GM12878 (cell line): ENCODE results near the gene RHCE. TPM values are rescaled to one million over a fixed set of nuclear protein-coding genes. Genes with fewer than 3 reads are reported as not detected.

Experiments used
- ATAC-seq: fragments of 200-7000 bp; cut with Tn5 transposase; 3 replicates; pipeline ENCODE4 v1.9.1; 2020; ENCODE audit warnings: mild to moderate bottlenecking, moderate library complexity
- BruUV-seq: library from RNA; stranded (reverse); fragments of 400-500 nt; replicated peaks from 2 replicates; lab custom pipeline; 2021; lab: Mats Ljungman, UMichigan
- CTCF ChIA-PET: fragments of 300-600 bp; sonication (Branson Sonifier 250); formaldehyde crosslinking; extraction: SDS; loops from one replicate; lab custom pipeline; 2021; ENCODE audit warnings: inconsistent platforms; lab: Yijun Ruan, JAX
- POLR2A ChIA-PET: fragments of 350-600 bp; formaldehyde crosslinking; extraction: SDS; loops from one replicate; lab custom pipeline; 2021; ENCODE audit warnings: inconsistent platforms; lab: Charles Lee
- RAD21 ChIA-PET: fragments of 300-600 bp; sonication (Branson Sonifier 250); formaldehyde crosslinking; loops from one replicate; lab custom pipeline; 2023; ENCODE audit warnings: antibody characterized with exemption; ENCODE audit not compliant: unreplicated experiment; lab: Charles Lee
- SMC1A ChIA-PET: fragments of 300-600 bp; sonication (Branson Sonifier 250); formaldehyde crosslinking; loops from one replicate; lab custom pipeline; 2023; ENCODE audit not compliant: unreplicated experiment, uncharacterized antibody; lab: Charles Lee
- DNase-seq: peaks from one replicate; pipeline ENCODE4 v3.0.0-alpha.2; 2011; ENCODE audit warnings: low read depth, low spot score
- FAIRE-seq: peaks from 3 replicates; lab custom pipeline; 2011; peaks lifted over from hg19 to GRCh38; lab: Jason Lieb, UNC
- H2AFZ ChIP-seq: 2 replicates; pipeline ENCODE4 v1.6.0; 2011; ENCODE audit warnings: low read depth, low read length, control low read depth; ENCODE audit not compliant: control insufficient read depth
- H3K27ac ChIP-seq: 2 replicates; pipeline ENCODE4 v1.5.1; 2011; ENCODE audit warnings: control low read depth; ENCODE audit not compliant: control insufficient read depth, insufficient read depth
- H3K27me3 ChIP-seq, 2 experiments: replicated peaks in 1 of 2; 2 replicates each; pipeline versions ENCODE4 v1.6.0 to v1.6.1; 2011; ENCODE audit warnings: low read length in 1 of 2; ENCODE audit not compliant: control insufficient read depth in 2 of 2, insufficient read depth in 2 of 2
- H3K36me3 ChIP-seq, 2 experiments: 2 replicates each; pipeline ENCODE4 v1.5.1; 2011; ENCODE audit warnings: low read length in 1 of 2; ENCODE audit not compliant: control insufficient read depth in 2 of 2, insufficient read depth in 2 of 2
- H3K4me1 ChIP-seq: 2 replicates; pipeline ENCODE4 v1.6.1; 2011; ENCODE audit warnings: mild to moderate bottlenecking, low read length, moderate library complexity, mixed read lengths; ENCODE audit not compliant: control insufficient read depth, insufficient read depth
- H3K4me2 ChIP-seq: 2 replicates; pipeline ENCODE4 v1.6.0; 2011; ENCODE audit warnings: control low read depth; ENCODE audit not compliant: control insufficient read depth, insufficient read depth
- H3K4me3 ChIP-seq: fragments of 200-600 bp; sonication (generic); 2 replicates; pipeline ENCODE4 v1.5.1; 2016
- H3K79me2 ChIP-seq: 2 replicates; pipeline ENCODE4 v1.6.0; 2011; ENCODE audit warnings: low read length; ENCODE audit not compliant: control insufficient read depth, insufficient read depth
- H3K9ac ChIP-seq: 2 replicates; pipeline ENCODE4 v1.8.0; 2011; ENCODE audit warnings: low read length, control low read depth, mixed read lengths; ENCODE audit not compliant: control insufficient read depth, insufficient read depth
- H3K9me3 ChIP-seq: replicated peaks from 3 replicates; pipeline ENCODE4 v1.5.1; 2011; ENCODE audit warnings: mild to moderate bottlenecking, low read length; ENCODE audit not compliant: control insufficient read depth, insufficient read depth
- H4K20me1 ChIP-seq: 2 replicates; pipeline ENCODE4 v1.6.0; 2011; ENCODE audit not compliant: control insufficient read depth, insufficient read depth
- ASH2L ChIP-seq: fragments of 300-600, 200-600 bp; sonication (generic); IDR thresholded peaks from 2 replicates; pipeline ENCODE4 v1.6.1; 2017; ENCODE audit warnings: low read depth, mild to moderate bottlenecking, borderline replicate concordance
- CEBPZ ChIP-seq: fragments of 150-350 bp; IDR thresholded peaks from 2 replicates; pipeline ENCODE4 v1.6.1; 2016; ENCODE audit warnings: low read depth, low read length
- CHD2 ChIP-seq: IDR thresholded peaks from 2 replicates; pipeline ENCODE4 v1.6.1; 2011; ENCODE audit warnings: low read depth, low read length, improper control_type of control experiment, borderline replicate concordance
- E4F1 ChIP-seq: fragments of 450-650 bp; IDR thresholded peaks from 2 replicates; pipeline ENCODE4 v1.6.1; 2018; ENCODE audit warnings: borderline replicate concordance, mild to moderate bottlenecking; ENCODE audit not compliant: partially characterized antibody
- IRF4 ChIP-seq: IDR thresholded peaks from 2 replicates; pipeline ENCODE4 v1.6.1; 2011; ENCODE audit warnings: low read depth, low read length
- JUND ChIP-seq: IDR thresholded peaks from 2 replicates; pipeline ENCODE4 v1.6.1; 2012; ENCODE audit warnings: low read depth, mild to moderate bottlenecking, low read length, improper control_type of control experiment, moderate library complexity
- SUPT20H ChIP-seq: IDR thresholded peaks from 2 replicates; pipeline ENCODE4 v1.6.1; 2011; ENCODE audit warnings: low read depth, mild to moderate bottlenecking, low read length, moderate library complexity, borderline replicate concordance; ENCODE audit not compliant: control insufficient read depth
- TCF3 ChIP-seq: IDR thresholded peaks from 2 replicates; pipeline ENCODE4 v1.6.1; 2012; ENCODE audit warnings: low read depth, mild to moderate bottlenecking, low read length, borderline replicate concordance; ENCODE audit not compliant: insufficient read depth
- TCF7 ChIP-seq: IDR thresholded peaks from 2 replicates; pipeline ENCODE4 v1.6.1; 2014; ENCODE audit warnings: antibody characterized with exemption, borderline replicate concordance
- WRNIP1 ChIP-seq: IDR thresholded peaks from 2 replicates; pipeline ENCODE4 v1.6.1; 2011; ENCODE audit warnings: low read depth, low read length, improper control_type of control experiment, borderline replicate concordance
- YBX1 ChIP-seq: fragments of 450-650 bp; IDR thresholded peaks from 2 replicates; pipeline ENCODE4 v1.6.1; 2016; ENCODE audit warnings: antibody characterized with exemption
- ZNF274 ChIP-seq: IDR thresholded peaks from one replicate; pipeline ENCODE4 v1.8.0; 2011; ENCODE audit not compliant: insufficient read length, insufficient read depth
- WGBS: methylation state at CpG from one replicate; pipeline ENCODE4 v1.1.6; 2016; ENCODE audit warnings: low lambda C conversion rate; ENCODE audit not compliant: insufficient replicate concordance, insufficient coverage; ENCODE audit errors: missing lambda C conversion rate; 5-methylcytosine and 5-hydroxymethylcytosine counted together
- in situ Hi-C: fragments of 300-500 bp; cut with MboI; formaldehyde crosslinking; loops from 9 replicates; pipeline ENCODE4 v1.14.3; 2018; ENCODE audit warnings: mixed read lengths
- intact Hi-C: fragments of 100-400 bp; cut with micrococcal nuclease; formaldehyde crosslinking; loops from one replicate; pipeline ENCODE4 v1.14.2; 2022; ENCODE audit not compliant: unreplicated experiment
- polyA plus RNA-seq, 11 experiments: library from polyadenylated mRNA; depleted of rRNA in 4 of 11; unstranded in 6 of 11; stranded (reverse) in 5 of 11; fragments of >200 nt; fragmentation: Nextera tagmentation in 4 of 11; fragmentation: Illumina TruSeq in 1 of 11; extraction: Ambion mirVana in 4 of 11; extraction: Trizol in 1 of 11; gene quantifications; 1 replicate in 1 of 11; 2 replicates in 10 of 11; pipeline versions ENCODE4 v1.2.1 to v1.2.3, GENCODE V29; 2011 to 2016; ENCODE audit warnings: inconsistent platforms in 2 of 11, missing spikeins in 2 of 11, low read depth in 1 of 11
- total RNA-seq, 4 experiments: library from RNA; depleted of rRNA in 3 of 4; stranded (reverse); fragments of >200 nt in 3 of 4; fragmentation: Illumina TruSeq in 1 of 4; extraction: Trizol in 1 of 4; gene quantifications; 2 replicates each; pipeline versions ENCODE4 v1.2.1 to v1.2.3, GENCODE V29; 2013 to 2021

The RHCE gene
- total and polyA plus RNA-seq, 10 of the 15 experiments (the other 5 are each of a cell fraction or from before 2014, with no cell fraction given) = 0.06 to 0.41 (median 0.22) TPM; not detected in 2

GRCh38 chr1:25462732-25463131 is 42.1 kb upstream of the RHCE start:
- SMC1A ChIA-PET = interaction anchor here (1.3 to 1.9 kb wide), 2 partner anchors 12 to 25 kb away, joined by 3 to 7 read pairs; no protein-coding TSS in a partner anchor
- ATAC-seq (no peak), DNase-seq (no peak), FAIRE-seq (no peak)
- no peak for TF ChIP-seq ASH2L
- TF ChIP-seq SUPT20H = no peak
- no peak for TF ChIP-seq CEBPZ
- TF ChIP-seq WRNIP1 = no peak
- TF ChIP-seq YBX1 = no peak
- no peak for TF ChIP-seq E4F1
- no peak for TF ChIP-seq IRF4
- no peak for TF ChIP-seq TCF3
- TF ChIP-seq CHD2 = no peak
- no peak for TF ChIP-seq JUND
- TF ChIP-seq ZNF274 = no peak
- TF ChIP-seq TCF7 = no peak
- intact Hi-C loops = no loop called here
- 80% methylated on average over 5 of the region's 5 CpGs for WGBS
- CTCF ChIA-PET = interaction anchor here (0.7 to 1.3 kb wide), 4 partner anchors 9 to 25 kb away, joined by 3 to 4 read pairs (median 4); no protein-coding TSS in a partner anchor
- TSS peak; percentile 7 for BruUV-seq
- H3K27ac ChIP-seq = no peak overlapping the region
- peaks cover 6% of the 10 kb centered on the region for H3K4me1 ChIP-seq
- no peak overlapping the region for H3K9ac ChIP-seq
- RAD21 ChIA-PET = interaction anchor here (1.0 to 1.5 kb wide), 3 partner anchors 12 to 41 kb away, joined by 3 to 5 read pairs (median 3); no protein-coding TSS in a partner anchor
- peaks cover 7 to 13% of the 10 kb centered on the region in 2 experiments; a peak in 3 of 4 replicates for H3K36me3 ChIP-seq
- no peaks in the 10 kb centered on the region for H3K27me3 ChIP-seq
- no peaks in the 10 kb centered on the region for H3K9me3 ChIP-seq
- no peak overlapping the region for H3K4me2 ChIP-seq
- POLR2A ChIA-PET = interaction anchor here (0.5 to 1.3 kb wide), 3 partner anchors 12 to 15 kb away, joined by 3 to 5 read pairs (median 3); no protein-coding TSS in a partner anchor
- no peak overlapping the region for H3K4me3 ChIP-seq
- in situ Hi-C loops = no loop called here
- no peak overlapping the region for H2AFZ ChIP-seq
- H4K20me1 ChIP-seq = no peaks in the 10 kb centered on the region
- no peaks in the 10 kb centered on the region; the same call in 1 of the 2 replicates for H3K79me2 ChIP-seq
